Mesodermal cell (in vitro differentiated cells): Measurements from ENCODE around the gene KIRREL3.

Source experiments
- H3K27ac ChIP-seq: 2 replicates; pipeline ENCODE4 v1.7.0; 2013; ENCODE audit warnings: mild to moderate bottlenecking, low read depth, low read length, moderate library complexity; ENCODE audit not compliant: severe bottlenecking
- H3K36me3 ChIP-seq: 2 replicates; pipeline ENCODE4 v1.7.1; 2013; ENCODE audit warnings: mild to moderate bottlenecking, low read length, moderate library complexity; ENCODE audit not compliant: control insufficient read depth, insufficient read depth
- H3K4me1 ChIP-seq: one replicate; pipeline ENCODE4 v1.7.1; 2013; ENCODE audit warnings: mild to moderate bottlenecking, low read length; ENCODE audit not compliant: insufficient read depth, control insufficient read depth, poor library complexity, severe bottlenecking
- H3K4me3 ChIP-seq: 2 replicates; pipeline ENCODE4 v1.7.0; 2013; ENCODE audit warnings: low read length, control low read depth, mild to moderate bottlenecking; ENCODE audit not compliant: insufficient read depth, poor library complexity, severe bottlenecking; ENCODE audit errors: extremely low read depth
- H3K9me3 ChIP-seq: 2 replicates; pipeline ENCODE4 v1.7.1; 2013; ENCODE audit warnings: mild to moderate bottlenecking, low read length, moderate library complexity; ENCODE audit not compliant: control insufficient read depth
- WGBS, 2 experiments: methylation state at CpG; one replicate each; pipeline ENCODE4 v1.1.5; 2013; ENCODE audit warnings: missing lambda C conversion rate in 2 of 2; ENCODE audit not compliant: insufficient coverage in 2 of 2; 5-methylcytosine and 5-hydroxymethylcytosine counted together

The KIRREL3 gene

DNA sequence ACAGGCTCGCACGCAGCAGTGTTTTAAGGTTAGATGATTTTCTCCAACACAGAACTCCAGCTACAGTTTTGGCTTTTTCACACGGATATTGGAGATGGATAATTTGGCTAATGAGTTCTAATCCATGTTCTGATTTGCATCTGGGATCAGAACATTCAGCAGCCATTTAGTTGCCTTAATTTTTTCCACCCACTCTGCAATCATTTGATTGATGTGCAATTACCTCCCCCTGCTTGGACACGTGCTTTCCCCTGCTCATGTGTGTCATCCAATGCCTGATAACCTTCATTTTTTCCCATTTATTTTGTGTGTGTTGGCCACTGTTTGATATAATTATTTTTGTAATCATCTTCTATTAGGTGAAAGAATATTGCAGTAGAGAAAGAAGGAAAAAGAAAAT lies 387.3 kb downstream of the KIRREL3 start:
- H3K4me1 ChIP-seq: no peaks in the 10 kb centered on the region
- no peaks in the 10 kb centered on the region for H3K36me3 ChIP-seq
- H3K27ac ChIP-seq: no peak overlapping the region
- H3K4me3 ChIP-seq: no peak overlapping the region
- 94% methylated on average over 3 of the region's 4 CpGs; no CpG with 5 or more reads in 1 of the 2 experiments for WGBS, 2 experiments
- no peaks in the 10 kb centered on the region for H3K9me3 ChIP-seq

DNA sequence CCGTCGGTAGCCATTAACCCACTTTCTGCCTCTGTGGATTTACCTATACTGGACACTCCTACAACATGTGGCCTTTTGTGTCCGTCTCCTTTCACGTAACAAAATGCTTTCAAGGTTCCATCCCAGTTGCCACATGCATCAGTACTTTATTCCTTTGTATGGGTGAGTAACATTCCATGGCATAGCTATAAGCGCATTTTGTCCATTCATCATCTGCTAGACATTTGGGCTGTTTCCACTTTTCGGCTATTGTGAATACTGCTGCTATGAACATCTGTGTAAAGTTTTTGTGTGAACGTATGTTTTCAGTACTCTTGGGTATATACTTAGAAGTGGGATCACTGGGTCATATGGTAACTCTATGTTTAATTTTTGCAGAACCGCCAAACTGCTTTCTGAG lies 387.9 kb downstream of the KIRREL3 start:
- 86 to 97% methylated on average over 5 of the region's 8 CpGs for WGBS, 2 experiments
- H3K36me3 ChIP-seq: no peaks in the 10 kb centered on the region
- no peaks in the 10 kb centered on the region for H3K4me1 ChIP-seq
- no peak overlapping the region for H3K4me3 ChIP-seq
- H3K9me3 ChIP-seq: no peaks in the 10 kb centered on the region
- H3K27ac ChIP-seq: no peak overlapping the region

DNA sequence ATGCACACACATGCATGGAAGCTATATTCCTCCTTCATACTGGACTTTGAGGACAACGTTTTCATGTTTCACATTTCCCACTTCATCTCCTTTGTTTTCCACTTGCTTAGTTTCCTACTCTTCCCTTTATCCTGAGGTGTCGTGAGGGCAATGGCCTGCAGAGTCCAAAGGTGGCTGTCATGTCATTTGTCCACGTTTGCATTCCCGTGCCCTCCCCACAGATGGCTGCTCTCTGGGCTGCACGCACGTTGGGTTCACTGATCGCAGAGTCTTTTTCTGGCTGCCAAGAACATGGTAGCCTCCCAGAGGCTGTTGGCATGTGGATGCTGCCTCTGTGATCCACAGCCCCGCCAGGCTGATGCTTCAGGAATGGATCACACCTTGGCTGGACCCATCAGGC lies 389.1 kb downstream of the KIRREL3 start:
- Histone ChIP-seq H3K36me3 (no peaks in the 10 kb centered on the region), H3K9me3 (no peaks in the 10 kb centered on the region), H3K4me1 (no peaks in the 10 kb centered on the region), H3K4me3 (no peak overlapping the region), H3K27ac (no peak overlapping the region)
- 82 to 94% methylated on average over 8 of the region's 8 CpGs for WGBS, 2 experiments

DNA sequence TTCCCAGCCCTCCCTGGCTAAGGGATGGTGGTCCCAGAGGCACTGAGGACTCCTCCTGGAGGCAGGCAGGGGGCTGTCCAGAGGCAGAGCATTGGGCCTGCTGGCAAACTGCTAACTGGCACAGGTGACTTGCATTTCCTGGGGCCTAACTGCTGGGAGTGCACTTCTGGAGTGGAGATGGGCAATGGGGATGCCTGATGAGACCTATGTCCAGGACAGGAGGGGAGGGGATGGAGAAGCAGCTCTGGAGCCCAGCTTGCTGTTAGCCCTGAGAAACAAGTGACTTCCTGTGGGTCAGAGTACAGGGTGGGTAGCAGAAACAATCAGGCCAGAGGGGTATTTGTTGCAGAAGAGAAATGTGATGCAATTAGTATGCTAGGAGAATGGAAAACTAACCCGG lies 391.9 kb downstream of the KIRREL3 start:
- H3K9me3 ChIP-seq: no peaks in the 10 kb centered on the region
- WGBS, 2 experiments: 82 to 100% methylated on average over 1 of the region's 1 CpG
- no peak overlapping the region for H3K4me3 ChIP-seq
- H3K27ac ChIP-seq: no peak overlapping the region
- no peaks in the 10 kb centered on the region for H3K4me1 ChIP-seq
- no peaks in the 10 kb centered on the region for H3K36me3 ChIP-seq

DNA sequence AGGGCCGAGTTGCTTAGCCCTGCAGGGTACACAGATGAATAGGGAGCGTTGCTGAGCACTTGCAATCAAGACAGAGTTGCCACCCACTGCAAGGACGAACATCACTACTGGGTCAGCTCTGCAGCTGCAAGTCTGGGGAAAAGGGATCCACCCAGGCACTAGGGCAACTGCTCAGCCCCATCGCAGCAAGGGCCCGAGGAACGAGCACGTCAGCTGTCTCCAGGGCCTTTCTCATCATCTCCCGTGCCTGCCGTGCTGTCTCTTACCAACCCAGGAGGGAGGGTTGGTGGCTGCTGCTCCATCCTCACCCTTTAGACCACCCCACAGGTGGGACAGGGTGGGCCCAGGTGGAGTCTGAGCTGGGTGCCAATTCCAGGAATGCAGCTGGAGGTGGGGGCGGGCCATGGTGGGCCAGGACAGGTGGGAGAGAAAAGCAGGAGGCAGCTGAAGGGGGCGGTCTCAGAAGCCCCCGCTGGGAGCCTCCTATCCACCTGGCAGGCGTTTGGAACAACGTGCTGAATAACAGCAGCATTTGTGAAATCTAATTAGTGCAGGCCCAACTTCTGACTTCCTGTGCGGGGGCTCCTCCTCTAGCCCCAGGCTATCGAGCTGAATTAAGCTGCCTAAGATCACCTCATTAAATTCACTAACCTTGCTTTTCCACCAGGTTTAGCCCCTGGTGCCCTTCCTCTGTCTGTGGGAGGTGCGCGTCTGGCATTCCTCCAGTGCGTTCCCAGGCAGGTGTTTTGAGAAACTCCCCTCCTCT lies 392.6 kb downstream of the KIRREL3 start:
- Histone ChIP-seq H3K9me3 (no peaks in the 10 kb centered on the region), H3K36me3 (no peaks in the 10 kb centered on the region), H3K4me1 (no peaks in the 10 kb centered on the region), H3K27ac (no peak overlapping the region), H3K4me3 (no peak overlapping the region)
- 72 to 75% methylated on average over 11 to 17 of the region's 19 CpGs for WGBS, 2 experiments

DNA sequence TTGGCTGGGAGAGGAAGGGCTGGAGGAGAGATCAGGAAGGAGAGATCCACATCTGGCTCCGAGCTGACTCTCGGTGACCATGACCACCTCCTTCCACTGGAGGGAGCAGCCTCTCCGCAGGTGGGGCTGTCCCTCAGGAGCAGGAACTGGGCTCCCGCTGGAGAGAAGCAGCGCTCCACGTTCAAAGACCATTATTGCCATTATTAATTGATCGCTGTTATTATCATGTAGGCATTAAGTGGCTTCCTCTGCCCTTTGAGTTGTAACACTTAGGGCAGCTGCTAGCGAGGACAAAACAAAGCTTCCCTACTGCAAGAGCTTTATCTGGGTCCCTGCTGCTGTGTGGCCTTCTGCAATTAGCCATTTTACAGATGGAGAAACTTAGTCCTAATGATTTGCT lies 393.2 kb downstream of the KIRREL3 start:
- Histone ChIP-seq H3K4me3 (no peak overlapping the region), H3K4me1 (peaks cover under 1% of the 10 kb centered on the region), H3K36me3 (no peaks in the 10 kb centered on the region), H3K27ac (no peak overlapping the region), H3K9me3 (no peaks in the 10 kb centered on the region)
- WGBS, 2 experiments: 0 to 13% methylated on average over 4 of the region's 8 CpGs

DNA sequence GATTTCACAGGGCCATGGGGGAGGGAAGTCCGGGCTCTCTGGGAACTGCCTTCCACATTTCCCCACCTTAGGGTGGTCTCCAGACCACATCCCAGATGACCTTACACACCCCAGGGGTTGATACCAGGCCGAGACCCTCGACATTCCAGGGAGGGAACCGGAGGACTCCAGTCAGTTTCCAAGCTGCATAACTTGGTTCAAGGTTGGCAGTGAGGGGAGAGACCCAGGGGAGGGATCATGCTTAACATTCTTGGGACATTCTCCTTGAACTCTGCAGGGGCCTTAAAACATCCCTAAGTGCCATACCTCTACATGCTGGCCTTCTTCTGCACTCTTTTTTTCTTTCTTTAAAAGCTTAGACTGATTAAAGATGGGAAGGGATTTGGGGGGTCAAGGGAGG lies 394.1 kb downstream of the KIRREL3 start:
- Histone ChIP-seq H3K4me3 (no peak overlapping the region), H3K9me3 (no peaks in the 10 kb centered on the region), H3K4me1 (peaks cover 9% of the 10 kb centered on the region), H3K36me3 (no peaks in the 10 kb centered on the region), H3K27ac (no peak overlapping the region)
- 31 to 78% methylated on average over 3 of the region's 4 CpGs for WGBS, 2 experiments

DNA sequence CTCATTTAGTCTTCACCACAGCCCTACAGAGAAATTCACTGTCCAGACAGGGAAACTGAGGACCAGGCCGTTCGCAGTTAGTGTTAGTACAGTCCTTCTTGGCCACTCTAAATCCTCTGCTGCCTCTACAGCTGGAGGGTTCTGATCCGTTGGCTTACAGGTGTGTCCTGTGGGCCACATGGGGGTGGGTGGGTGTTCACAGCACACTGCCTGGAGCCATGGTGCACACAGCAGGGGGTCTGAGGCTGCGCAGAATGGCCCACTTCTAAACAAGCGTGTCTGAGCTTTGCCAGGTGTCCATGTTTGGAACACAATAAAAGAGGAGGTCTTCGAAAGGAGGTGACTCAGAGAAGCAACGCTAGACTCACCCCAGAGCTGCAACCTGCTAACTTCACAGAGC lies 396.1 kb downstream of the KIRREL3 start:
- WGBS, 2 experiments: 88 to 96% methylated on average over 7 of the region's 7 CpGs
- peaks cover 10% of the 10 kb centered on the region for H3K4me1 ChIP-seq
- H3K36me3 ChIP-seq: no peaks in the 10 kb centered on the region
- no peaks in the 10 kb centered on the region for H3K9me3 ChIP-seq
- H3K27ac ChIP-seq: no peak overlapping the region
- no peak overlapping the region for H3K4me3 ChIP-seq

DNA sequence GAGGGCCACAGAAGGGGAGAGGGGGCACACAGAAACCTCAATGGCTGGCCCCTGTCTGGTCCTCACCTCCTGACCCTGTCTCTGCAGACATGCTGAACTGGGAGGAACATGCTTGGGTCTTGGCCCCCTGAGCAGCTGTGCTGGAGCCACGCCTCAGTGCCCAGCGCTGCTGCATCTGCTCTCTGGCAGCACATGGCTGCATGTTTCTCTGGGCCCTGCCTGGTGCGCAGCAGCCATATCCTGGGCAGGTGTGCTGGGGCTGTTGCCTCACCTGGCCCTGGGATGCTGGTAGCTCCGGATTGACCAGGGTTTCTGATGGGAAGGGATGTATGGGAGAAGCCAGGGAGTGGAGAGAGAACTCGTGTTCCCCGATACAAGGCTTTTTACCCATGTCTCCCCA lies 397.1 kb downstream of the KIRREL3 start:
- H3K36me3 ChIP-seq: no peaks in the 10 kb centered on the region
- WGBS, 2 experiments: 67 to 94% methylated on average over 2 to 3 of the region's 6 CpGs
- H3K4me1 ChIP-seq: peaks cover 10% of the 10 kb centered on the region
- no peak overlapping the region for H3K4me3 ChIP-seq
- no peaks in the 10 kb centered on the region for H3K9me3 ChIP-seq
- H3K27ac ChIP-seq: no peak overlapping the region

DNA sequence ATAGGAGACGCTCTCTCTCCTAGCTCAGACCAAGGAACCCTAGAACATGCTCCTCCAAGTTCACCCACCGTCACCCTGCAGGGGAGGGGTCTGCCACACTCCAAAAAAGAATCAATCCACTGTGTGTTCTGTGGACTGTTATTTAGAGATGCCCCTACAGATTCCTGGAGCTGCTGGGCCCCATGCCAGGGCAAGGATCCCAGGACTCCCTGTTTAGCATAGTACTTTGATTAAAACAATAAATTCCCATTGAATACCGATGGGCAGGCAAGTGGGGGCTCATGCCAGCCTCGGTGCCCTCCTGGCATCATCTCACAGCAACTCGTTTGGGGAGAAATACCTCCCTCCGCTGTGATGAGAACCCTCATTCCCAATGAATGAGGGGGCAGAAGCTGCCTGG lies 397.6 kb downstream of the KIRREL3 start:
- Histone ChIP-seq H3K27ac (no peak overlapping the region), H3K4me1 (peaks cover 10% of the 10 kb centered on the region), H3K36me3 (no peaks in the 10 kb centered on the region), H3K4me3 (no peak overlapping the region), H3K9me3 (no peaks in the 10 kb centered on the region)
- 87 to 90% methylated on average over 3 of the region's 6 CpGs for WGBS, 2 experiments

DNA sequence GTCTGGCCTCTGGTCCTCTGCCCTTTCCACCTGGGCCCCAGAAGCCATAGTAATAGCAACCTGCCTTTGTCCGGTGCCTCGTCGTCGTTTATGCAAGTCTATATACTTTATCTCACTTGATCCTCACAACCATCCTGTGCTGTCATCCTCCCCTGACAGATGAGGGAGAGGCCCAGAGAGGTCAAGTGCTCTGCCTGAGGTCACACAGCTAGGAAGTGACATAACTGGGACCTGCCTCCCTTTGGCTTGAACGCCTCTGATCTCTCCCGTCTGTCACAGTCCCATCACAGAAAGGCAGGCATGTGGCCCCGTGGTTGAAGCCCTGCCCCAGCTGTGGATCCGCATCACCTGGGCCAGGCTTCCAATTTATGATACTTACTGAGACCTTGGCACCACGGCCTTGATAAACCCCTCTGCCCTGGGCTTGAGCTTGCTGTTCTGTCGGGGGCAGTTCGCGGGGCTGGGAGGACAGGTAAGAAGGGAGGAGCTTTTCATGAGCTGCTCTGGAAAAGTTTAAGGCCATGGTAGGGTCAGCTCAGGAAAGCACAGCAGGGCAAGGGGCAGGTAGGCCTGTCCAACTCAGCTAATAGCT lies 398.1 kb downstream of the KIRREL3 start:
- Histone ChIP-seq H3K36me3 (no peaks in the 10 kb centered on the region), H3K27ac (peak overlapping the region; percentile 57), H3K4me3 (no peak overlapping the region), H3K9me3 (no peaks in the 10 kb centered on the region), H3K4me1 (peaks cover 10% of the 10 kb centered on the region)
- WGBS, 2 experiments: 79 to 87% methylated on average over 8 to 10 of the region's 12 CpGs
